ENCODE data around the gene KCTD17. TPM values are rescaled to one million over a fixed set of nuclear protein-coding genes. Genes with fewer than 3 reads are reported as not detected.
A peak's percentile ranks its signal among the peaks of the same experiment; 100 is the strongest.
"Not testable (repeated sequence)": the region's sequence is repeated elsewhere in the genome, so short reads cannot be mapped to it uniquely, and the experiment has no call there.

KCTD17 gene
- total and polyA plus RNA-seq, 5 experiments from 2014 or later, result 9.1 to 26.6 (median 12.1) TPM

DNA sequence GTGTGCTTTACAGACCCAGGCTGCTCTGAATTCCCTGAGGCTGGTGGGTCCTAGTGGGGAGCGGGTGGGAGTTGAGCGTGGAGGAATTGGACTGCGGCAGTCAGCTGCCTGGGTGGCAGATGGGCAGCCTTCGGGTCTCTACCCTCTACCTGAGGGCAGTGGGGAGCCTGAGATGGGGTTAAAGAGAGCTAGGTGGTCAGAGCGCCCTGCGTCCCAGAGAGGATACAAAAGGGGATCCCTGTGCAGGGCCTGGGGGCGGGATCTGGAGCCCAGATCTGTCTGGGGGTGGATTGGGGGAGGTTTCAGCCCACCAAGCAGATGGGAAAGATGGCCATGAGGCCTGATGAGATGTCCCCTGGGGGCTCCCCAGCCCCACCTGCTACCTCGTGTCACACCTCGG, 18.2 kb downstream of the KCTD17 start:
- POLR2A ChIA-PET, result no interaction called here
- H3K4me1 Mint-ChIP-seq, result peaks cover 2 to 13% (median 9%) of the 10 kb centered on the region in 4 donors
- no peak overlapping the region for H3K4me3 Mint-ChIP-seq

DNA sequence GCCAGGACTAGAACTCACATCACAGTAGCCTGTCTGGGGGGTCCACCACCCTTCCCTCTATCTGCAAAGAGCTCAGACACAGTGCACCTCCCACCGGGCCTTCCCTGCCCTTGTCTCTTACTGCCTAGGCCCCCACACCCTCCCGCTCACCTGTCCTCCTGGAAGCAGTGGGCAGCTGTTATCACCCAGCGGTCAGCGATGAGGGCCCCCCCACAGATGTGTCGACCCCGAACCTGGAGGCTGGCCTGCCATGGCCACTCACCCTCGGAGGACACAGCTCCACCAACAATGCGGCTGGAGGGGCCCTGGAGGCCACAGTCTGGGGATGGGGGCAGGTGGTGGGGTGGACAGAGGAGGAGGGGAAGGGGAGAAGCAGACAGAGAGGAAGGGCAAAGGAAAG, 18.8 kb downstream of the KCTD17 start:
- DNase-seq (no peak), ATAC-seq (no peak)
- H3K9me3 Mint-ChIP-seq, result no peaks in the 10 kb centered on the region
- peaks cover 2 to 13% (median 9%) of the 10 kb centered on the region in 4 donors for H3K4me1 Mint-ChIP-seq
- POLR2A ChIA-PET, result no interaction called here
- H3K36me3 Mint-ChIP-seq, result no peaks in the 10 kb centered on the region
- no peak overlapping the region for H3K27ac Mint-ChIP-seq
- H3K27me3 Mint-ChIP-seq, result peaks cover 2 to 19% (median 10%) of the 10 kb centered on the region in 5 donors
- H3K4me3 Mint-ChIP-seq, result no peak overlapping the region

More for the DNA sequence above, 18.2 kb downstream of the KCTD17 start:
- Mint-ChIP-seq H3K27ac (peak overlapping the region in 3 of 10 donors; percentile 13 to 29 (median 14)), H3K9me3 (no peaks in the 10 kb centered on the region), H3K36me3 (no peaks in the 10 kb centered on the region), H3K27me3 (peaks cover 2 to 19% (median 10%) of the 10 kb centered on the region in 5 donors)
- ATAC-seq, result no peak
- no peak for DNase-seq

DNA sequence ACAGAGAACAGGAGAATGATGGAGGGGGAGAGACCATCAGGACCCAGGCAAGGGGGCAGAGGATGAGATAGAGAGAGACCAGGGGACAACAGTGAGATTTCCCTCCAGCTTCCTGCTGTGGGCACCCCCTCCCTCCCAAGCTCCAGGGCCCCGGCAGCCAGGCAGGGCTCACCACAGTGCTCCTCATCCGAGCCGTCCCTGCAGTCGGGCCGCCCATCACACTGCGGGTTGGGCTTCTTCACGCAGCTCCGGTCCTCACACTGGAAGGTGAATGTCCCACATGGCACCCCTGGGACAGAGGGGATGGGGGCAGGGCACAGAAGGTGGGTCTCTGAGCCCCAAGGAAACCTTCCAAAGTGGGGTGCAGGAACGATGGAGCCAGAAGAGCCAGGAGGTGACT, 19.2 kb downstream of the KCTD17 start:
- H3K4me3 Mint-ChIP-seq, result no peak overlapping the region
- no peak for DNase-seq
- POLR2A ChIA-PET, result no interaction called here
- no peak overlapping the region for H3K27ac Mint-ChIP-seq
- H3K9me3 Mint-ChIP-seq, result no peaks in the 10 kb centered on the region
- H3K4me1 Mint-ChIP-seq, result peaks cover 2 to 13% (median 9%) of the 10 kb centered on the region in 4 donors
- peaks cover 2 to 21% (median 12%) of the 10 kb centered on the region in 5 donors for H3K27me3 Mint-ChIP-seq
- ATAC-seq, result no peak
- H3K36me3 Mint-ChIP-seq, result no peaks in the 10 kb centered on the region

DNA sequence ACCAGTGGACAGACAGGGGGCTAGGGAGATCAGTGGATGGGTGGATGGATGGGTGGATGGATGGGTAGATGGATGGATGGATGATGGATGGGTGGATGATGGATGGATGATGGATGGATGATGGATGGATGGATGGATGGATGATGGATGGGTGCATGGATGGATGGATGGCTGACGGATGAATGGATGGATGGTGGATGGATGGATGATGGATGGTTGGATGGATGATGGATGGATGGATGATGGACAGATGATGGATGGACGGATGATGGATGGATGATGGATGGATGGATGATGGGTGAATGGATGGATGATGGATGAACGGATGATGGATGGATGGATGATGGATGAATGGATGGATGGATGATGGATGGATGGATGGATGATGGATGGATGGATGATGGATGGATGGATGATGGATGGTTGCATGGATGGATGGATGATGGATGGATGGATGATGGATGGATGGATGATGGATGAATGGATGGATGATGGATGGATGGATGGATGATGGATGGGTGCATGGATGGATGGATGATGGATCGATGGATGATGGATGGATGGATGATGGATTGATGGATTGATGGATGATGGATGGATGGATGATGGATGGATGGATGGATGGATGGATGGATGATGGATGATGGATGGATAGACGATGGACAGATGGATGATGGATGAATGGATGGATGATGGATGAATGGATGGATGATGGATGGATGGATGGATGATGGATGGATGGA, 20.5 kb downstream of the KCTD17 start:
- peaks cover 2 to 21% (median 17%) of the 10 kb centered on the region in 5 donors for H3K27me3 Mint-ChIP-seq
- H3K27ac Mint-ChIP-seq, H3K36me3 Mint-ChIP-seq, POLR2A ChIA-PET, H3K9me3 Mint-ChIP-seq, H3K4me3 Mint-ChIP-seq, DNase-seq, ATAC-seq: not testable (repeated sequence)
- H3K4me1 Mint-ChIP-seq, result peaks cover 2 to 13% (median 9%) of the 10 kb centered on the region in 4 donors

DNA sequence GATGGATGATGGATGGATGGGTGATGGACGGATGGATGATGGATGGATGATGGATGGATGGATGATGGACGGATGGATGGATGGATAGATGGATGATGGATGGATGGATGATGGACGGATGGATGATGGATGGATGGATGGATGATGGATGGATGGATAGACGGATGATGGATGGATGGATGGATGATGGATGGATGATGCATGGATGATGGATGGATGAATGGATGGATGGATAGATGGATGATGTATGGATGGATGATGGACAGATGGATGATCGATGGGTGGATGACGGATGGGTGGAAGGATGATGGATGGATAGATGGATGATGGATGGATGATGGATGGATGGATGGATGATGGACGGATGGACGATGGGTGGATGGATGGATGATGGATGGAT, 21.1 kb downstream of the KCTD17 start:
- H3K4me1 Mint-ChIP-seq, result peaks cover 2 to 10% (median 8%) of the 10 kb centered on the region in 4 donors
- POLR2A ChIA-PET, result interaction anchor here (0.7 kb wide), 1 partner anchor 114 kb away, joined by 4 read pairs; no protein-coding TSS in a partner anchor

DNA sequence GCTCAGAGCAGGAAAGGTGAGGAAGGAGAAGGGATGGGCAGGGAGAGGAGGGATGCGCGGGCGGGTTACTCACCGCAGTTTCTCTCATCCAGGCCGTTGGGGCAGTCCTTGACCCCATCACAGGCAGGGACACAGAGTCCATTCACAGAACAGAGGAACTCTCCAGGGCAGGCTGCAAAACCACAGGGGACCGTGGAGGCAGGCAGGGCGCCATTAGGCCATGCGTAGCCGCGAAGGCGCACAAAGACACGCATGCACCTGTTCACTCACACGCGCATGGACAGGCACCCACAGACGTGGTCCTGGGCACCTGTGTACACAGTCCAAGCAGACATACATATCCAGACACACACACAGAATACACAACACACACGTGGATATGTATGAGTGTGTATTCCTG, 23.0 kb downstream of the KCTD17 start:
- DNase-seq (no peak), ATAC-seq (no peak)
- Mint-ChIP-seq H3K36me3 (no peaks in the 10 kb centered on the region), H3K9me3 (no peaks in the 10 kb centered on the region), H3K27ac (no peak overlapping the region), H3K4me3 (no peak overlapping the region), H3K4me1 (peaks cover 17 to 20% (median 18%) of the 10 kb centered on the region in 4 donors), H3K27me3 (peaks cover 0 to 14% (median 7%) of the 10 kb centered on the region in 5 donors)
- POLR2A ChIA-PET, result interaction anchor here (0.6 kb wide), 1 partner anchor 384 kb away, joined by 3 read pairs; no protein-coding TSS in a partner anchor

More for the DNA sequence above, 21.1 kb downstream of the KCTD17 start:
- Mint-ChIP-seq H3K27ac (no peak overlapping the region), H3K4me3 (no peak overlapping the region), H3K27me3 (peaks cover 2 to 21% (median 15%) of the 10 kb centered on the region in 5 donors), H3K36me3 (no peaks in the 10 kb centered on the region), H3K9me3 (no peaks in the 10 kb centered on the region)
- DNase-seq (no peak), ATAC-seq (no peak)

DNA sequence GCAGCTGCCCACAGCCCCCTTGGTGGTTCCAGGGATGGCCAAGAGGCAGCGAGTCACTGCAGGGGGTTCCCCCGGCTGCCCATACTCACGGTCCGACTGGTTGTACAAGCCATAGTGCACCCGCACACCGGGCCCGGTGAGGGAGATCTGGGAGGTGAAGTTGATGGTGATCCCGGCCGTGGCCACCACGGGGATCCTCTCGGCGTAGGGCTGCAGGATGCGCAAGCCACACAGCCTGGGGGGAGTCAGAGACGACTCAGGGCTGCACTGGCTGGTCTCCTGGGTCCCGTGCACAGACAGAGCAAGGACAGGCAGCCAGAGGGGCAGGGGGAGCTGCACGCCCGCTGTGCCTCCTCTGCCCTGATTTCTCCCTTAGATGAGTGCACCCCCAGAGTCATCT, 23.5 kb downstream of the KCTD17 start:
- Mint-ChIP-seq H3K27me3 (peaks cover 0 to 9% (median 2%) of the 10 kb centered on the region in 5 donors), H3K27ac (no peak overlapping the region)
- POLR2A ChIA-PET, result no interaction called here

DNA sequence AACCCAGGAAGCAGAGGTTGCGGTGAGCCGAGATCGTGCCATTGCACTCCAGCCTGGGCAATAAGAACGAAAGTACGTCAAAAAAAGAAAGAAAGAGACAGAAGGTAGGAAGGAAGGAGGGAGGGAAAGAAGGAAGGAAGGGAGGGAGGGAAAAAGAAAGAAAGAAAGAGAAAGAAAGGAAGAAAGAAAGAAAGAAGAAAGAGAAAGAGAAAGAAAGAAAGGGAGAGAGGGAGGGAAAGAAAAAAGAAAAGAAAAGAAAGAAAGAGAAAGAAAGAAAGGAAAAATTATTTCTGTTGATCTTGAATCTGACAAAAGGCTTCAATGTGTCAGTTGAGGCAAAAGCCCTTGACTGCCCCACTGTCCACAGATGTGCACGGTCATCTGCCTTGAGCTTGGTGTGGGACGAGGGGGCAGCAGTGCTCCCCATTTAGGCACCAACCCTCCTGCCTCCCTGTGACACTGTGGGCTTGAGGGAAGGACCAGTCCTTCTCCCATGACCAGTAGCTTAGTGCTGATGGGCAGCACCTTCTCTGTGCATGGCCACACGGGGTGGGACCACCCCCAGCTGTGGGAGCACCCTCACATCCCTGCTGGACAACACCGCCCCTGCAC, 24.4 kb downstream of the KCTD17 start:
- ATAC-seq (no peak), DNase-seq (no peak)
- no peaks in the 10 kb centered on the region for H3K36me3 Mint-ChIP-seq
- POLR2A ChIA-PET, result interaction anchor here (1.2 to 1.5 kb wide), 2 partner anchors 13 to 73 kb away, joined by 3 to 4 read pairs; no protein-coding TSS in a partner anchor
- H3K9me3 Mint-ChIP-seq, result no peaks in the 10 kb centered on the region
- peaks cover 0 to 8% (median 0%) of the 10 kb centered on the region in 5 donors for H3K27me3 Mint-ChIP-seq
- peak overlapping the region in 2 of 10 donors; percentile 25 to 62 for H3K27ac Mint-ChIP-seq
- H3K4me3 Mint-ChIP-seq, result no peak overlapping the region
- H3K4me1 Mint-ChIP-seq, result peaks cover 23 to 31% (median 29%) of the 10 kb centered on the region in 4 donors

More for the DNA sequence above, 23.5 kb downstream of the KCTD17 start:
- H3K4me3 Mint-ChIP-seq, result no peak overlapping the region
- no peak for ATAC-seq
- H3K9me3 Mint-ChIP-seq, result no peaks in the 10 kb centered on the region
- no peak for DNase-seq
- H3K4me1 Mint-ChIP-seq, result peaks cover 21 to 25% (median 22%) of the 10 kb centered on the region in 4 donors
- H3K36me3 Mint-ChIP-seq, result no peaks in the 10 kb centered on the region

DNA sequence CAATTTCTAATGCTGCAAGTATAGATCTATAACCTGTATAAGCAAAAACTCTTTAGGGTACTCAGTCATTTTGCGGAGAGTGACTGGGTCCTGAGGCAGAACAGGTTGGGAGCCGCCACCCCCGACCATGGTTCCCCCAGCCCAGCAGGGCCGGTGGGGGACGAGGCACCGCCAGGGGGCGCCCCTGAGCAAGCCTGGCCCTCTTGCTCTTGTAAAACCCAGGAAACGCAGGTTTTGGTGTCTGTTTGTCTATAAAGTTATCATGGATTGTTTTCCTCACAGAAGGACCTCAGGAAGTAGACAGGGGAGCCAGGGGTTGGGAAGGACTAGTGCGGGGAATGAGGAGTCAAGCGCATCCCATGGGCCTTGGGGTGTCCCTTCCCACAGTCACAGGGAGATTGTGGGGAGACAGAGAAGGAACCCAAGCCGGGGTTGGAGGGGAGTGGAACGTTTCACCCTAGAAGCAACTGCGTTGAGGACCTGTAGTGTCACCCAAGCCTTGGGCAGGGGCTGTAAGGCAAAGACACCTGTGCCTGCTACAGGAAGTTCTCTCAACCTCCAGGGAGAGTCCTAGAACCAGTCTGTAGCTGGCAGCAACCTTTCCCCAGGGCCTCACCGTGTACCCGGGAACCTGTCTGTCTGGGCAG, 26.4 kb downstream of the KCTD17 start:
- ATAC-seq, result peak in 1 of 2 donors; percentile 50
- H3K4me1 Mint-ChIP-seq, result peaks cover 27 to 39% (median 32%) of the 10 kb centered on the region in 4 donors

DNA sequence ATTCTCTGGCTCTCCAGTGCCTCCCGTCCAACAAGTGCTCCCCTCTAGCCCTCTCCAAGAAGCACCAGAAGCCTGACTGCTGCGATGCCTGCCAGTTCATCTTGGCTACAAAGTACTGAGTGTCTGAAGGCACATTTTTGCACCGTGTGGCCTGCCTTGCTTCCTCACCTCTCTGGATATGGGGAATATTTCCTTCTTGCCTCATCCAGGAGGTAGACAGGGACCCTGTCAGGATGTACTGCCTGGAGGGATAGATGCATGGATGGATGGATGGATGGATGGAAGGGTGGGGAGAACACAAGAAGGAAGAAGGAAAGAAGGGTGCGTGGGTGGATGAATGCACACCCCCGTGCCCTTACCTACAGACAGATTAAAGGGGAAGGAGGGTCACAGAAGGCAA, 27.6 kb downstream of the KCTD17 start:
- no peaks in the 10 kb centered on the region for H3K36me3 Mint-ChIP-seq
- peak in 1 of 10 donors; percentile 6 for DNase-seq

More for the DNA sequence above, 26.4 kb downstream of the KCTD17 start:
- POLR2A ChIA-PET, result interaction anchor here (0.7 to 1.0 kb wide), 3 partner anchors 72 to 461 kb away, joined by 4 to 6 read pairs (median 5); partner anchors contain the start of gene IL2RB
- Mint-ChIP-seq H3K4me3 (peak overlapping the region in 9 of 10 donors; percentile 25 to 74 (median 57)), H3K36me3 (no peaks in the 10 kb centered on the region), H3K27ac (peak overlapping the region; percentile 95 to 100 (median 99)), H3K9me3 (no peaks in the 10 kb centered on the region), H3K27me3 (peaks cover 0 to 8% (median 0%) of the 10 kb centered on the region in 5 donors)
- DNase-seq, result peak; percentile 64 to 87 (median 84)

DNA sequence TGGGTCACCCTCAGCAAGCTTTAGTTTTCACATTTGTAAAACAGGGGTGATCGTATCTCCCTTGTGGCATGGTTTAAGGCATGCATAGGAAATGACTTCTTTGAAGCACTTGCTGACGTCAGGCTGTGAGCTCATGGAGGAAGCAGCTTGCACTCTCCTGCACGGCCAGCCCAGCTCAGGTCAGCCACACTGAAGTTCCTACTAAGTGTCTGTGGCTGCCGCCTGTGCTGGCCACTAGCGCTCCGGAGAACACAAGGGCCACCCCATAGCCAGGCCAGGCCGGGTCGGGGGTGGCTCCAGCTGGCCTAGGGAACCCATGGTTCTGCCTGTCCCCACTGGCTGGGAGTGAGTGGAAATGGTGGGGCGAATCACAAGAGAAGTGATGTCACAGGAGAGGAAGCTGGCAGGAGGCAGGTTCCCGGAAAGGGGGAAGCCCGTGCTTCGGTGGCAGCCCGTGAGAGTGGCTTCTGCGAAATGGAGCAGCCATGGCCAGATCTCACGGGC, 28.2 kb downstream of the KCTD17 start:
- ATAC-seq (peak; percentile 78 to 89), DNase-seq (peak; percentile 45 to 92 (median 86))
- Mint-ChIP-seq H3K27me3 (peaks cover 0 to 8% (median 0%) of the 10 kb centered on the region in 5 donors), H3K27ac (peak overlapping the region; percentile 95 to 100 (median 99)), H3K4me1 (peaks cover 30 to 39% (median 32%) of the 10 kb centered on the region in 4 donors), H3K36me3 (no peaks in the 10 kb centered on the region), H3K9me3 (no peaks in the 10 kb centered on the region), H3K4me3 (peak overlapping the region; percentile 41 to 79 (median 72))
- POLR2A ChIA-PET, result interaction anchor here (0.6 to 1.6 kb wide), 10 partner anchors 10 to 158 kb away, joined by 3 to 22 read pairs (median 6); partner anchors contain the start of gene IL2RB

More for the DNA sequence above, 27.6 kb downstream of the KCTD17 start:
- H3K9me3 Mint-ChIP-seq, result no peaks in the 10 kb centered on the region
- H3K27me3 Mint-ChIP-seq, result peaks cover 0 to 8% (median 0%) of the 10 kb centered on the region in 5 donors
- peaks cover 30 to 39% (median 32%) of the 10 kb centered on the region in 4 donors for H3K4me1 Mint-ChIP-seq
- ATAC-seq, result peak in 1 of 2 donors; percentile 19
- peak overlapping the region in 9 of 10 donors; percentile 70 to 79 (median 73) for H3K4me3 Mint-ChIP-seq
- POLR2A ChIA-PET, result interaction anchor here (1.0 to 1.6 kb wide), 9 partner anchors 11 to 159 kb away, joined by 3 to 22 read pairs (median 6); partner anchors contain the start of gene IL2RB
- H3K27ac Mint-ChIP-seq, result peak overlapping the region; percentile 95 to 100 (median 99)

DNA sequence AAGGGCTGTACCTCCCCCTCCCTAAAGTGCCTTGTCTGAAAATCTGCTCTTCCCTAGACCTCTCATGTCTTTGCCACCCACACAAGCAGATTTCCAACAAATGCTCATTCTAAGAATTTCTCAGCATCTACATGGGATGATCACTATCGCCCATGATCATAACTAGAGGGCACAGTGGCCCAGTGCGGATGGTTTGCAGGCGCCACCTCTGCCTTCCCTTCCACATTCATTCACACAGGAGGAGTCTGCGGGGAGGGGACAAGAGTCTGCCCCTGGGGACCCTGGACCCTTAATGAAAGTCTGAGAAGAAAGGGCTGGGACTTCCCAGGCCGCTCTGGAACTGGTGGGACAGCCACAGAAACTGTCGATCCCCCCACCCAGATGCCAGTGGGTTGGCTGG, 28.9 kb downstream of the KCTD17 start:
- peaks cover 30 to 39% (median 32%) of the 10 kb centered on the region in 4 donors for H3K4me1 Mint-ChIP-seq
- POLR2A ChIA-PET, result interaction anchor here (0.6 to 1.6 kb wide), 9 partner anchors 9 to 158 kb away, joined by 3 to 22 read pairs (median 5); partner anchors contain the start of gene IL2RB

More for the DNA sequence above, 28.9 kb downstream of the KCTD17 start:
- Mint-ChIP-seq H3K4me3 (peak overlapping the region in 8 of 10 donors; percentile 24 to 75 (median 55)), H3K36me3 (no peaks in the 10 kb centered on the region), H3K27me3 (peaks cover 0 to 8% (median 0%) of the 10 kb centered on the region in 5 donors), H3K27ac (peak overlapping the region; percentile 95 to 100 (median 99)), H3K9me3 (no peaks in the 10 kb centered on the region)
- ATAC-seq (no peak), DNase-seq (no peak)
